ENCODE data around the gene HTR2A.
A peak's percentile ranks its signal among the peaks of the same experiment; 100 is the strongest.

The HTR2A gene

GRCh38 chr13:46858776-46859175 is 38.1 kb downstream of the HTR2A start:
- H3K9ac ChIP-seq (ENCODE audit: low read length), result no peak overlapping the region
- H3K9me3 ChIP-seq (ENCODE audit: control insufficient read depth, low read length), result no peaks in the 10 kb centered on the region
- H3K4me2 ChIP-seq (ENCODE audit: low read length, poor library complexity, severe bottlenecking), result no peak overlapping the region
- H2BK120ac ChIP-seq (ENCODE audit: low read depth, low read length), result no peak overlapping the region
- no peak overlapping the region for H2AFZ ChIP-seq (ENCODE audit: low read depth, low read length)
- H3K79me1 ChIP-seq (replicated peaks; ENCODE audit: low read length, poor library complexity, severe bottlenecking), result no peaks in the 10 kb centered on the region
- H3K27ac ChIP-seq (ENCODE audit: low read length, poor library complexity, severe bottlenecking), result no peak overlapping the region
- no peak overlapping the region for H2BK5ac ChIP-seq (ENCODE audit: low read depth, low read length, poor library complexity, severe bottlenecking)
- no peaks in the 10 kb centered on the region for H3K4me1 ChIP-seq (ENCODE audit: control insufficient read depth, insufficient read depth, low read depth, low read length)
- no peak overlapping the region for H4K8ac ChIP-seq (ENCODE audit: low read length)
- no peaks in the 10 kb centered on the region for H3K36me3 ChIP-seq (ENCODE audit: control insufficient read depth in 1 of 2, insufficient read depth in 2 of 2, low read depth in 1 of 2, low read length in 2 of 2)
- no peaks in the 10 kb centered on the region for H3K27me3 ChIP-seq (ENCODE audit: control insufficient read depth in 1 of 2, insufficient read depth in 1 of 2, low read length in 2 of 2)
- H3K18ac ChIP-seq (ENCODE audit: low read depth in 1 of 2, low read length in 2 of 2), result no peak overlapping the region
- no peak overlapping the region for H3K4ac ChIP-seq (ENCODE audit: low read depth in 1 of 2, low read length in 2 of 2)
- DNase-seq, result no peak
- no peak overlapping the region for H3K23ac ChIP-seq (ENCODE audit: low read length in 2 of 2)
- H3K14ac ChIP-seq (ENCODE audit: low read length in 2 of 2), result no peak overlapping the region
- H4K91ac ChIP-seq (ENCODE audit: low read length), result no peak overlapping the region
- no peak overlapping the region for H2BK15ac ChIP-seq (ENCODE audit: low read depth, poor library complexity, severe bottlenecking)
- no peak overlapping the region for H3K4me3 ChIP-seq (ENCODE audit: insufficient read depth in 1 of 2, low read depth in 1 of 2, low read length in 2 of 2)
- no peak overlapping the region for H2AK5ac ChIP-seq (ENCODE audit: low read length, severe bottlenecking)
- WGBS, result 100% methylated on average over 3 of the region's 3 CpGs
- no peak overlapping the region for H2BK12ac ChIP-seq (ENCODE audit: low read length in 2 of 2)

GRCh38 chr13:46858163-46858562 is 38.7 kb downstream of the HTR2A start:
- Histone ChIP-seq H3K9ac (ENCODE audit: low read length) (no peak overlapping the region), H3K14ac (ENCODE audit: low read length in 2 of 2) (no peak overlapping the region), H3K36me3 (ENCODE audit: control insufficient read depth in 1 of 2, insufficient read depth in 2 of 2, low read depth in 1 of 2, low read length in 2 of 2) (no peaks in the 10 kb centered on the region), H2BK12ac (ENCODE audit: low read length in 2 of 2) (no peak overlapping the region), H3K23ac (ENCODE audit: low read length in 2 of 2) (no peak overlapping the region), H3K4me2 (ENCODE audit: low read length, poor library complexity, severe bottlenecking) (no peak overlapping the region), H4K8ac (ENCODE audit: low read length) (no peak overlapping the region), H2AFZ (ENCODE audit: low read depth, low read length) (no peak overlapping the region), H3K79me1 (replicated peaks; ENCODE audit: low read length, poor library complexity, severe bottlenecking) (no peaks in the 10 kb centered on the region), H3K4me3 (ENCODE audit: insufficient read depth in 1 of 2, low read depth in 1 of 2, low read length in 2 of 2) (no peak overlapping the region), H2BK15ac (ENCODE audit: low read depth, poor library complexity, severe bottlenecking) (no peak overlapping the region), H3K4me1 (ENCODE audit: control insufficient read depth, insufficient read depth, low read depth, low read length) (no peaks in the 10 kb centered on the region), H3K27me3 (ENCODE audit: control insufficient read depth in 1 of 2, insufficient read depth in 1 of 2, low read length in 2 of 2) (peaks cover 0 to 5% of the 10 kb centered on the region in 2 experiments), H2AK5ac (ENCODE audit: low read length, severe bottlenecking) (no peak overlapping the region), H2BK120ac (ENCODE audit: low read depth, low read length) (no peak overlapping the region), H3K4ac (ENCODE audit: low read depth in 1 of 2, low read length in 2 of 2) (no peak overlapping the region), H3K9me3 (ENCODE audit: control insufficient read depth, low read length) (no peaks in the 10 kb centered on the region), H3K27ac (ENCODE audit: low read length, poor library complexity, severe bottlenecking) (no peak overlapping the region), H2BK5ac (ENCODE audit: low read depth, low read length, poor library complexity, severe bottlenecking) (no peak overlapping the region), H3K18ac (ENCODE audit: low read depth in 1 of 2, low read length in 2 of 2) (no peak overlapping the region), H4K91ac (ENCODE audit: low read length) (peak overlapping the region; percentile 39)
- DNase-seq, result no peak
- WGBS, result 75% methylated on average over 3 of the region's 3 CpGs

- no peak overlapping the region for H2BK5ac ChIP-seq (ENCODE audit: low read depth, low read length, poor library complexity, severe bottlenecking)
- no peak overlapping the region for H3K9ac ChIP-seq (ENCODE audit: low read length)
- no peak overlapping the region for H4K8ac ChIP-seq (ENCODE audit: low read length)
- no peak for DNase-seq
- H3K14ac ChIP-seq (ENCODE audit: low read length in 2 of 2), result no peak overlapping the region
- no peak overlapping the region for H3K18ac ChIP-seq (ENCODE audit: low read depth in 1 of 2, low read length in 2 of 2)
- 92% methylated on average over 2 of the region's 3 CpGs for WGBS
- H2BK12ac ChIP-seq (ENCODE audit: low read length in 2 of 2), result no peak overlapping the region
- H3K9me3 ChIP-seq (ENCODE audit: control insufficient read depth, low read length), result no peaks in the 10 kb centered on the region
- no peak overlapping the region for H2BK120ac ChIP-seq (ENCODE audit: low read depth, low read length)
- no peaks in the 10 kb centered on the region for H3K36me3 ChIP-seq (ENCODE audit: control insufficient read depth in 1 of 2, insufficient read depth in 2 of 2, low read depth in 1 of 2, low read length in 2 of 2)
- H3K79me1 ChIP-seq (replicated peaks; ENCODE audit: low read length, poor library complexity, severe bottlenecking), result no peaks in the 10 kb centered on the region
- no peak overlapping the region for H2BK15ac ChIP-seq (ENCODE audit: low read depth, poor library complexity, severe bottlenecking)
- H3K4me1 ChIP-seq (ENCODE audit: control insufficient read depth, insufficient read depth, low read depth, low read length), result no peaks in the 10 kb centered on the region
- no peak overlapping the region for H2AFZ ChIP-seq (ENCODE audit: low read depth, low read length)
- H4K91ac ChIP-seq (ENCODE audit: low read length), result no peak overlapping the region
- no peak overlapping the region for H3K23ac ChIP-seq (ENCODE audit: low read length in 2 of 2)
- no peak overlapping the region for H3K4ac ChIP-seq (ENCODE audit: low read depth in 1 of 2, low read length in 2 of 2)
- no peak overlapping the region for H3K27ac ChIP-seq (ENCODE audit: low read length, poor library complexity, severe bottlenecking)
- peaks cover 0 to 6% of the 10 kb centered on the region in 2 experiments for H3K27me3 ChIP-seq (ENCODE audit: control insufficient read depth in 1 of 2, insufficient read depth in 1 of 2, low read length in 2 of 2)
- no peak overlapping the region for H2AK5ac ChIP-seq (ENCODE audit: low read length, severe bottlenecking)
- H3K4me3 ChIP-seq (ENCODE audit: insufficient read depth in 1 of 2, low read depth in 1 of 2, low read length in 2 of 2), result no peak overlapping the region
- no peak overlapping the region for H3K4me2 ChIP-seq (ENCODE audit: low read length, poor library complexity, severe bottlenecking)
Observed at GRCh38 chr13:46855664-46856063, 41.2 kb downstream of the HTR2A start.

GRCh38 chr13:46855166-46855565 is 41.7 kb downstream of the HTR2A start:
- Histone ChIP-seq H3K4ac (ENCODE audit: low read depth in 1 of 2, low read length in 2 of 2) (no peak overlapping the region), H4K8ac (ENCODE audit: low read length) (no peak overlapping the region), H2BK120ac (ENCODE audit: low read depth, low read length) (no peak overlapping the region), H3K4me1 (ENCODE audit: control insufficient read depth, insufficient read depth, low read depth, low read length) (no peaks in the 10 kb centered on the region), H3K9ac (ENCODE audit: low read length) (no peak overlapping the region), H3K4me3 (ENCODE audit: insufficient read depth in 1 of 2, low read depth in 1 of 2, low read length in 2 of 2) (no peak overlapping the region), H2AK5ac (ENCODE audit: low read length, severe bottlenecking) (no peak overlapping the region), H2AFZ (ENCODE audit: low read depth, low read length) (no peak overlapping the region), H2BK12ac (ENCODE audit: low read length in 2 of 2) (no peak overlapping the region), H3K18ac (ENCODE audit: low read depth in 1 of 2, low read length in 2 of 2) (no peak overlapping the region), H3K36me3 (ENCODE audit: control insufficient read depth in 1 of 2, insufficient read depth in 2 of 2, low read depth in 1 of 2, low read length in 2 of 2) (no peaks in the 10 kb centered on the region), H2BK5ac (ENCODE audit: low read depth, low read length, poor library complexity, severe bottlenecking) (no peak overlapping the region), H3K4me2 (ENCODE audit: low read length, poor library complexity, severe bottlenecking) (no peak overlapping the region), H3K79me1 (replicated peaks; ENCODE audit: low read length, poor library complexity, severe bottlenecking) (no peaks in the 10 kb centered on the region), H2BK15ac (ENCODE audit: low read depth, poor library complexity, severe bottlenecking) (no peak overlapping the region), H3K23ac (ENCODE audit: low read length in 2 of 2) (no peak overlapping the region), H3K27me3 (ENCODE audit: control insufficient read depth in 1 of 2, insufficient read depth in 1 of 2, low read length in 2 of 2) (peaks cover 0 to 6% of the 10 kb centered on the region in 2 experiments), H4K91ac (ENCODE audit: low read length) (no peak overlapping the region), H3K9me3 (ENCODE audit: control insufficient read depth, low read length) (no peaks in the 10 kb centered on the region), H3K27ac (ENCODE audit: low read length, poor library complexity, severe bottlenecking) (no peak overlapping the region), H3K14ac (ENCODE audit: low read length in 2 of 2) (no peak overlapping the region)
- 86% methylated on average over 2 of the region's 2 CpGs for WGBS
- DNase-seq, result no peak
